ENCODE results near the gene ITPR3. TPM values are rescaled to one million over a fixed set of nuclear protein-coding genes. Genes with fewer than 3 reads are reported as not detected.

Gene ITPR3
- total RNA-seq: 10 to 100 TPM; 57.0 to 59.7 TPM

GRCh38 chr6:33620856-33621710, at the start of gene ITPR3:
ITPR3 (plus strand) TSS chr6:33621322; CDS start chr6:33621603, 281 bp downstream.
- Mint-ChIP-seq H3K36me3 (ENCODE audit: low read depth) (peaks cover 40% of the 10 kb centered on the region), H3K4me1 (peaks cover 21% of the 10 kb centered on the region), H3K27me3 (no peaks in the 10 kb centered on the region), H3K9me3 (no peaks in the 10 kb centered on the region), H3K27ac (peak within 1 kb of the TSS; percentile 90), H3K4me3 (peak within 1 kb of the TSS; percentile 96)
- ATAC-seq (replicated peaks): peak; percentile 90

DNA sequence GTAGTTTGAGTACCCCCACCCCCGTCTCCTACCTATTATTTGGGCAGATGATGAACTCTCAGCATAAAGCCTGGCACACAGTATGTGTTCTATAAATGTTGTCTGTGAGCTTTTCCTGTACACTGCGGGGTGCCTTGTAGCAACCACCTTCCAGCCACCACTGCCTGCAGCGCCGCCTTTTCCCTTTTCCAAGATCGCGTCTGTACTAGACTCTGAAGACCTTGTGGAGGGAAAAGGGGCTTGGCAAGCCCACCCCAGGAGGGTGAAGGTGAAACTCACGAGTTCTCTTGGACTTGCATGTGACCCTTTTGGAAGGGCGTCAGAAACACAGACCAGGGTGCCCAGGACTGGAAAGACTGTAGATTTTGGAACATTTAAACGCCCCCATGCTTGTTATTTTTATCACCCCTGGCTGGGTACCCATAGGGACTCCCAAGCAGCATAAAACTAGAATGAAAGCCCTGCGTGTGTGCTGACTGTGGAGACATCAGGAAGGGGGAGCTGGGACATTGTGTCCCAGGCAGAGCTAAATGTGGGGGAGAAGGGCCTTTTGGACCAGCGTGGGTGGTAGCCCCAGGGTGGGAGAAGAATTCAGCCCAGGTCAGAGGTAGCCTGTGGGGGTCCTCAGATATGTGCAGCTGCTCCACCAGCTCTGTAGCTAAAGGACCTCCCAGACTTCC, 49.3 kb upstream of the ITPR3 start:
- Mint-ChIP-seq H3K36me3 (ENCODE audit: low read depth) (peaks cover 70% of the 10 kb centered on the region), H3K27me3 (no peaks in the 10 kb centered on the region), H3K4me3 (peak overlapping the region; percentile 86), H3K9me3 (no peaks in the 10 kb centered on the region), H3K27ac (peak overlapping the region; percentile 97), H3K4me1 (peaks cover 22% of the 10 kb centered on the region)
- ATAC-seq (replicated peaks): no peak

DNA sequence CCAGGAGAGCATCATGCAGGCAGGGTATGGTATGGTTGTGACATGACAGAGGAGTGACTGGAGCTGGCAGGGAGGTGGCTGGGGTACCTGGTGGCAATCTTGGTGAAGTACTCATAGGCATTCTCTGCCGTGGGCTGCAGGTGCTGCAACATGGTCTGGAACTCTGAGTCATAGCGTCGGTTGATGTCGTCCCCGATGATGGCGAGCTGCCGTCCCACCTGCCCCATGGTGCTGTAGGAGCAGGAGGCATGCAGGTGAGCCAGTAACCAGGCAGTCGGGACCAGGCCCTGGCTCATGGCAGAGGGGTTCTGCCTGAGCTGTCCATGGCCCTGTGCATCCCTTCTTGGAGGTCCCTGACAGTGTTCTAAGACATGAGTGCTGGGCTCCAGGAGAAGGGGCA, 45.9 kb upstream of the ITPR3 start:
- peak overlapping the region; percentile 7 for H3K4me3 Mint-ChIP-seq
- no peaks in the 10 kb centered on the region for H3K9me3 Mint-ChIP-seq
- no peak for ATAC-seq (replicated peaks)
- no peaks in the 10 kb centered on the region for H3K27me3 Mint-ChIP-seq
- peaks cover 91% of the 10 kb centered on the region for H3K36me3 Mint-ChIP-seq (ENCODE audit: low read depth)
- peaks cover 21% of the 10 kb centered on the region for H3K4me1 Mint-ChIP-seq
- H3K27ac Mint-ChIP-seq: no peak overlapping the region

DNA sequence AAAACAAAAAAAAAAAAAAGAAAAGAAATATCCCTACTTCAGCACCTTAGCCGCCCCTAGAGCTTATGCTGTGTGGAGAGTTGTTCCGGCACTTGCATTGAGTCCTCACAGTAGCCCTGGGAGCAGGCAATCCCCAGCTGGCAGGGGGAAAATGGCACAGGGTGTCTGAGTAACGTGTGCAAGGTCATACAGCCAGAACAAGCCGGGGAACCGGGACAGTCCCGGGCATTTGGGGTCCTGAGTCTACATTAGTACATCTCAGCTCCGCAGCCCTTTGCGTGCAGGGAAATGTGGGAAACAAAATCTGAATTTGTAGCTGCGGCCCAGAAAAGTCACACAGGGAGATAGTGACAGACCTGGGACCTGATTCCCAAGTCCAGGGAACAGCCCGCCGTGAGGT, 44.5 kb upstream of the ITPR3 start:
- ATAC-seq (replicated peaks): no peak
- peaks cover 76% of the 10 kb centered on the region for H3K36me3 Mint-ChIP-seq (ENCODE audit: low read depth)
- no peaks in the 10 kb centered on the region for H3K9me3 Mint-ChIP-seq
- H3K4me1 Mint-ChIP-seq: peaks cover 17% of the 10 kb centered on the region
- no peaks in the 10 kb centered on the region for H3K27me3 Mint-ChIP-seq
- peak overlapping the region; percentile 98 for H3K27ac Mint-ChIP-seq
- H3K4me3 Mint-ChIP-seq: peak overlapping the region; percentile 97

- Mint-ChIP-seq H3K4me3 (peak overlapping the region; percentile 97), H3K27me3 (no peaks in the 10 kb centered on the region), H3K27ac (peak overlapping the region; percentile 98), H3K4me1 (peaks cover 12% of the 10 kb centered on the region), H3K9me3 (no peaks in the 10 kb centered on the region), H3K36me3 (ENCODE audit: low read depth) (peaks cover 72% of the 10 kb centered on the region)
- ATAC-seq (replicated peaks): peak; percentile 57
These were observed 44.0 kb upstream of the ITPR3 start for GRCh38 chr6:33577106-33577535.

- no peak for ATAC-seq (replicated peaks)
- H3K9me3 Mint-ChIP-seq: no peaks in the 10 kb centered on the region
- H3K36me3 Mint-ChIP-seq (ENCODE audit: low read depth): peaks cover 68% of the 10 kb centered on the region
- H3K27me3 Mint-ChIP-seq: no peaks in the 10 kb centered on the region
- peak overlapping the region; percentile 98 for H3K27ac Mint-ChIP-seq
- H3K4me1 Mint-ChIP-seq: peaks cover 9% of the 10 kb centered on the region
- peak overlapping the region; percentile 97 for H3K4me3 Mint-ChIP-seq
These were observed 43.4 kb upstream of the ITPR3 start for GRCh38 chr6:33577718-33578117.

DNA sequence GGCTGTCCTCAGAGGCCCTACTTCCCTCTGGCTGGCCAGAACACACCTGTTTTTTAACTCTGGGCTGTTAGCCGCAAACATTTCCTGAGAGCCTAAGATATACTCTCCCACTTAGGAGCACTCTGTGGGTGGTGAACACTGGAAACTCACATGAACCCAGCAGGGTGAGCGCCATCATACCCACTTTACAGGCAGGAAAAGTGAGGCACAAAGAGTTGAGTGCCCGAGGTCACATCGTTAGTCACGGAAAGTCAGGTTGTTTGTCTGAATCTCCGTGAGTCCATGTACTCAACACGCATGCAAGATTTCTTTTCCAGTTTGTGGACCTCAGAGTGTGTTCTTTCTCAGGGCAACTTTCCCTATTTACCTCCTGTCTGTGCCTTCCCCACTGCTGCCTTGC, 43.0 kb upstream of the ITPR3 start:
- peak overlapping the region; percentile 98 for H3K27ac Mint-ChIP-seq
- no peaks in the 10 kb centered on the region for H3K9me3 Mint-ChIP-seq
- peaks cover 68% of the 10 kb centered on the region for H3K36me3 Mint-ChIP-seq (ENCODE audit: low read depth)
- no peaks in the 10 kb centered on the region for H3K27me3 Mint-ChIP-seq
- peaks cover 9% of the 10 kb centered on the region for H3K4me1 Mint-ChIP-seq
- peak; percentile 23 for ATAC-seq (replicated peaks)
- peak overlapping the region; percentile 97 for H3K4me3 Mint-ChIP-seq

- Mint-ChIP-seq H3K36me3 (ENCODE audit: low read depth) (peaks cover 66% of the 10 kb centered on the region), H3K27me3 (no peaks in the 10 kb centered on the region), H3K4me1 (peaks cover 11% of the 10 kb centered on the region), H3K27ac (peak overlapping the region; percentile 98), H3K9me3 (no peaks in the 10 kb centered on the region), H3K4me3 (peak overlapping the region; percentile 97)
- ATAC-seq (replicated peaks): peak; percentile 46
These were observed 42.5 kb upstream of the ITPR3 start for GRCh38 chr6:33578588-33579011.

GRCh38 chr6:33579828-33580714, 41.1 kb upstream of the ITPR3 start, which contains the start of gene BAK1:
BAK1 (minus strand) TSS chr6:33580276; CDS start chr6:33577604, 2,672 bp downstream.
- H3K27me3 Mint-ChIP-seq: no peaks in the 10 kb centered on the region
- peaks cover 51% of the 10 kb centered on the region for H3K36me3 Mint-ChIP-seq (ENCODE audit: low read depth)
- ATAC-seq (replicated peaks): peak; percentile 90
- H3K27ac Mint-ChIP-seq: peak within 1 kb of the TSS; percentile 98
- peaks cover 14% of the 10 kb centered on the region for H3K4me1 Mint-ChIP-seq
- H3K4me3 Mint-ChIP-seq: peak within 1 kb of the TSS; percentile 97
- no peaks in the 10 kb centered on the region for H3K9me3 Mint-ChIP-seq

GRCh38 chr6:33581186-33581585, 39.9 kb upstream of the ITPR3 start:
- H3K36me3 Mint-ChIP-seq (ENCODE audit: low read depth): peaks cover 40% of the 10 kb centered on the region
- peaks cover 14% of the 10 kb centered on the region for H3K4me1 Mint-ChIP-seq
- H3K27me3 Mint-ChIP-seq: no peaks in the 10 kb centered on the region
- H3K4me3 Mint-ChIP-seq: no peak overlapping the region
- no peak for ATAC-seq (replicated peaks)
- no peaks in the 10 kb centered on the region for H3K9me3 Mint-ChIP-seq
- no peak overlapping the region for H3K27ac Mint-ChIP-seq

- peaks cover 15% of the 10 kb centered on the region for H3K36me3 Mint-ChIP-seq (ENCODE audit: low read depth)
- H3K9me3 Mint-ChIP-seq: no peaks in the 10 kb centered on the region
- no peaks in the 10 kb centered on the region for H3K27me3 Mint-ChIP-seq
- H3K27ac Mint-ChIP-seq: peak overlapping the region; percentile 75
- peaks cover 9% of the 10 kb centered on the region for H3K4me1 Mint-ChIP-seq
- no peak for ATAC-seq (replicated peaks)
- no peak overlapping the region for H3K4me3 Mint-ChIP-seq
These were observed 37.4 kb upstream of the ITPR3 start for GRCh38 chr6:33583591-33584155.

DNA sequence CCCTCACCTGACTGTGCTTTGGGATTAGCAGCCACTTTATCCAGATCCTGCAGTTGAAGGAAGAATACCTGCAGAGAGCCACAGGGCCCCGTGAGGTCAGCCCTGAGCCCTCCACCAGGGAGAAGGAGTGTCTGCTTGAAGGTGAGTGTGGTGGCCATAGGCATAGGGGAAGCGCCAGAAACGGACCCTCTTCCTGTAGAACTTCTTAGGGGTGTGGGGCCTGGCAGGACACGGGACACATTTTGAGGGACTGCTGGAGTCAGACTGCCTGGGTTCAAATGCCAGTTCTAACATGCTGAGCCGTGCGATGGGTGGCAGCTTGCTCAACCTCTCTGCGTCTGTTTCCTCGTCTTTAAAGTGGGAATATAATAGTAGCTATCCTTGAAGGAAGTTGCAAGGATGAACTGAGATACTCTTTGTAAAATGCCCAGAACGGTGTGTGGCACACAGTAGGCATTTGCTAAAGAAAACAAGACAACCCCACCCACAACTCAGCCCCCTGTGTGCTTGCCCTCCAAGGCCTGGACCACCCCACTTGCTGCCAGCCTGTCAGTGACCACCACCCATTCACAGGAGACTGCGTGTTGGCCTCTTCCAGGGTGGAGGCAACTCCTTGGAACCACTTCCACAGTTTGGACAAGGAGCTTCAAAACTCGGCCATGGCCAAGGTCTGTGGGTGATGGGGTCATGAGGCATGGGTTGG, 36.3 kb upstream of the ITPR3 start:
- H3K36me3 Mint-ChIP-seq (ENCODE audit: low read depth): peaks cover 3% of the 10 kb centered on the region
- ATAC-seq (replicated peaks): no peak
- peaks cover 9% of the 10 kb centered on the region for H3K4me1 Mint-ChIP-seq
- H3K9me3 Mint-ChIP-seq: no peaks in the 10 kb centered on the region
- peak overlapping the region; percentile 90 for H3K27ac Mint-ChIP-seq
- peak overlapping the region; percentile 81 for H3K4me3 Mint-ChIP-seq
- H3K27me3 Mint-ChIP-seq: no peaks in the 10 kb centered on the region

DNA sequence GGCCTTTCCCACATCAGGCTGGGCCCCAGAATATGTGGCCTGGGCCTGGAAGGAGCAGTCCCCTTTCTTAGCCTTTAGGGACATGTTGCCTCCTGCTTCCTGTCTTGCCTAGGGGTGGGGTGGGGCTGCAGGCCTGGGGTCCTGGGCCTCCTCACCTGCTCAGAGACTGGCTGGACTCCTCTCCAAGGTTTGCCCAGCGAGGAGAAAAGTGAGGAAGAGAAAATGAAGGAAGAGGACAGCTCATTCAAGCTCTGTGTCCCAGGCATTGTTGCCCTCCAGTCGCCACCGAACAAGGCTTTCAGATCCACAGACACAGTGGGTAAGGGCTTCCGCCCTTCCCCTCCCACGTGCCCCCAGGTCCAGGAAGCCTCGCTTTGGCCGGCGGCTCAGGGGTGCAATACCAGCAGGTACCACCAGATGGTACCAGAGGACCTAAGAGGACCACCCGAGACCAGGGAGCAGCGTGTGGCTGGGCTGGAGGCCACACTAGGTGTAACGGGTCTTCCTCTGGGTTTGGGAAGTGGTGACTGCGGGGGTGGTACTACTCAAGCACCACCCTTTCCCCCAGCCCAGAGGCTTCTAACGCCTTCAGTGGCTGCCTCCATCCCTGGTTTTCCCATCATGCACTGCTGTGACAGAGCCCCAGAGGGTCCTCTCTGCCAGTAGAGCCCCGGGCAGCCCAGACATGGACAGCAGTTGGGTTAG, 35.6 kb upstream of the ITPR3 start:
- H3K9me3 Mint-ChIP-seq: no peaks in the 10 kb centered on the region
- peak; percentile 82 for ATAC-seq (replicated peaks)
- no peaks in the 10 kb centered on the region for H3K27me3 Mint-ChIP-seq
- peak overlapping the region; percentile 81 for H3K4me3 Mint-ChIP-seq
- H3K36me3 Mint-ChIP-seq (ENCODE audit: low read depth): no peaks in the 10 kb centered on the region
- H3K27ac Mint-ChIP-seq: peak overlapping the region; percentile 90
- peaks cover 9% of the 10 kb centered on the region for H3K4me1 Mint-ChIP-seq
